ENCODE data around the gene ORC3.
"Not testable (repeated sequence)": the region's sequence is repeated elsewhere in the genome, so short reads cannot be mapped to it uniquely, and the experiment has no call there.

The ORC3 gene

GRCh38 chr6:87661503-87661902 lies 71.6 kb downstream of the ORC3 start:
- no peak for DNase-seq

GRCh38 chr6:87663434-87663833 lies 73.5 kb downstream of the ORC3 start:
- DNase-seq = no peak

GRCh38 chr6:87664921-87665485 lies 75.1 kb downstream of the ORC3 start:
- DNase-seq = no peak

GRCh38 chr6:87667032-87667431 lies 77.1 kb downstream of the ORC3 start:
- DNase-seq = no peak

- no peak for DNase-seq
Observed at GRCh38 chr6:87668013-87668412, 78.1 kb downstream of the ORC3 start.

- DNase-seq = no peak
Observed at GRCh38 chr6:87669051-87669450, 79.1 kb downstream of the ORC3 start.

- no peak for DNase-seq
Observed at GRCh38 chr6:87670707-87671106, 80.8 kb downstream of the ORC3 start.

- no peak for DNase-seq
Observed at GRCh38 chr6:87671555-87672029, 81.7 kb downstream of the ORC3 start.

GRCh38 chr6:87672641-87673040 lies 82.7 kb downstream of the ORC3 start:
- DNase-seq = no peak

- no peak for DNase-seq
Observed at GRCh38 chr6:87673237-87673636, 83.3 kb downstream of the ORC3 start.

GRCh38 chr6:87674290-87674689 lies 84.4 kb downstream of the ORC3 start:
- DNase-seq = no peak

GRCh38 chr6:87675004-87675681 lies 85.2 kb downstream of the ORC3 start:
- no peak for DNase-seq

GRCh38 chr6:87682310-87682709 lies 92.4 kb downstream of the ORC3 start:
- no peak for DNase-seq

- DNase-seq = no peak
Observed at GRCh38 chr6:87683890-87684289, 94.0 kb downstream of the ORC3 start.

- DNase-seq = no peak
Observed at GRCh38 chr6:87684895-87685654, 95.1 kb downstream of the ORC3 start.

GRCh38 chr6:87686636-87687205 lies 96.8 kb downstream of the ORC3 start:
- not testable (repeated sequence) for DNase-seq

- no peak for DNase-seq
Observed at GRCh38 chr6:87687296-87687695, 97.4 kb downstream of the ORC3 start.

GRCh38 chr6:87687893-87688292 lies 98.0 kb downstream of the ORC3 start:
- DNase-seq = not testable (repeated sequence)

- no peak for DNase-seq
Observed at GRCh38 chr6:87690441-87690840, 100.5 kb downstream of the ORC3 start.

- no peak for DNase-seq
Observed at GRCh38 chr6:87692086-87692485, 102.2 kb downstream of the ORC3 start.

- DNase-seq = not testable (repeated sequence)
Observed at GRCh38 chr6:87696817-87697216, 106.9 kb downstream of the ORC3 start.

- DNase-seq = no peak
Observed at GRCh38 chr6:87697581-87698546, 107.9 kb downstream of the ORC3 start.

Measured in activated CD4-positive, alpha-beta T cell treated with anti-CD3 and anti-CD28 coated beads for 48 hours (primary cell).